RWPE1 (cell line): ENCODE data around the gene PLXND1.
"Not testable (repeated sequence)": the region's sequence is repeated elsewhere in the genome, so short reads cannot be mapped to it uniquely, and the experiment has no call there.

Experiments
- CTCF ChIA-PET: fragments of 350-600 bp; sonication (Branson Sonifier 250); formaldehyde crosslinking; extraction: SDS; loops from one replicate; lab custom pipeline; 2021; lab: Yijun Ruan, JAX
- POLR2A ChIA-PET: fragments of 400-600 bp; formaldehyde crosslinking; extraction: SDS; loops from one replicate; lab custom pipeline; 2020; ENCODE audit warnings: antibody characterized with exemption; ENCODE audit not compliant: low non-redundant PET; lab: Yijun Ruan, JAX
- DNase-seq: peaks from one replicate; pipeline ENCODE4 v3.0.0; 2012; ENCODE audit warnings: low spot score
- H3K27ac ChIP-seq: fragments of 450-650 bp; 2 replicates; pipeline ENCODE4 v1.5.1; 2017
- TF ChIP-seq, protein P1 (sequence below): fragments of 450-650 bp; conservative IDR thresholded peaks from 2 replicates; pipeline ENCODE4 v1.5.1; 2017; ENCODE audit warnings: low read depth, mild to moderate bottlenecking

Gene PLXND1

DNA sequence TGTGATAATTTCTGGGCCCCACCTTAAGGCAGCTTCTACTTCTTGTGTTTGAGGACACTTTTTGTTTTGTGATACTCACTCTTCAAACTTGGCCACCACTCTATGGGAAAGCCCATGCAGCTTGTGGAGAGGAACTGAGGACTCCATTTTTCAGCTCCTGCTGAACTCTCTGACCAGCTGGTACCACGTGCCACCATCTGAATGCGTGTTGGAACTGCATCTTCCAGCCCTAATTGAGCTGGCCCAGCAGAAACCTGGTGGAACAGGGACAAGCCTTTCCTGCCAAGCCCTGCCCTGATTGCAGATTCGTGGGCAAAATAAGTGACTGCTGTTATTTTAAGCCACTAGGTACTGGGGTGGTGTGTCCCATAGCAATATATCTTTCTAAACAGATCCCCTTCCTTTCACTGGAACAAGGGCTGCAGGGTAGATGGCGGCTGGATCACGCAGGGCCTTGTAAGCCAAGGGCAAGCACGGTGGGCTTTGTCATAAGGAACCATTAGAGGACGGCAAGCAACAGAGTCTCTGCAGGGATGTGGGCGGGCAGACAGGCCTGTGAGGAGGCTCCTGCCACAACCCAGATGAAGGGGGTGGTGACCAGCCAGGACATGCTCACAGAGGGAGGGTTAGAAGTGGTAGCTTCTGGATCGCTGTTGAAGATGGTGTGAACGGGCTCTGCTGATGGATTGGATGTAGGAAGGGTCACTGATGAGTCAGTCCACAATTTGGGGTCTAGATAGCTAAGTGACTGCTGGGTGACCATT is 54.0 kb downstream of the PLXND1 start:
- ChIA-PET CTCF (no interaction called here), POLR2A (no interaction called here)
- no peak overlapping the region for H3K27ac ChIP-seq
- DNase-seq = no peak
- TF ChIP-seq, protein P1, sequence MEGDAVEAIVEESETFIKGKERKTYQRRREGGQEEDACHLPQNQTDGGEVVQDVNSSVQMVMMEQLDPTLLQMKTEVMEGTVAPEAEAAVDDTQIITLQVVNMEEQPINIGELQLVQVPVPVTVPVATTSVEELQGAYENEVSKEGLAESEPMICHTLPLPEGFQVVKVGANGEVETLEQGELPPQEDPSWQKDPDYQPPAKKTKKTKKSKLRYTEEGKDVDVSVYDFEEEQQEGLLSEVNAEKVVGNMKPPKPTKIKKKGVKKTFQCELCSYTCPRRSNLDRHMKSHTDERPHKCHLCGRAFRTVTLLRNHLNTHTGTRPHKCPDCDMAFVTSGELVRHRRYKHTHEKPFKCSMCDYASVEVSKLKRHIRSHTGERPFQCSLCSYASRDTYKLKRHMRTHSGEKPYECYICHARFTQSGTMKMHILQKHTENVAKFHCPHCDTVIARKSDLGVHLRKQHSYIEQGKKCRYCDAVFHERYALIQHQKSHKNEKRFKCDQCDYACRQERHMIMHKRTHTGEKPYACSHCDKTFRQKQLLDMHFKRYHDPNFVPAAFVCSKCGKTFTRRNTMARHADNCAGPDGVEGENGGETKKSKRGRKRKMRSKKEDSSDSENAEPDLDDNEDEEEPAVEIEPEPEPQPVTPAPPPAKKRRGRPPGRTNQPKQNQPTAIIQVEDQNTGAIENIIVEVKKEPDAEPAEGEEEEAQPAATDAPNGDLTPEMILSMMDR = no peak

DNA sequence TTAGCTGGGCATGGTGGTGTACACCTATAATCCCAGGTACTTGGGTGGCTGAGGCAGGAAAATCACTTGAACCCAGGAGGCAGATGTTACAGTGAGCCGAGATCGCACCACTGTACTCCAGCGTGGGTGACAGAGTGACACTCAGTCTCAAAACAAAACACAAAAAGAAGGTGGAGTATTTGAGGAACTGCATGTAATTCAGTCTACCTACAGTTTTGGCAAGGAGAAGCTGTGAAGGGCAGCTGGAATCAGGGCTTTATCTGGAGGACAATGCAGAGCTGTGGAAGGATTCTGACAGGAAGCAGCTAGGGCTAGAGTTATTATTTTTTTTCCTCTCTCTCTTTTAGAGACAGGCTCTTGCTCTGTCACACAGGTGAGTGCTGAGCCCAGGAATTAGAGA is 56.7 kb downstream of the PLXND1 start:
- DNase-seq = no peak
- POLR2A ChIA-PET = no interaction called here
- CTCF ChIA-PET = interaction anchor here (0.6 kb wide), 1 partner anchor 17 kb away, joined by 3 read pairs; no protein-coding TSS in a partner anchor
- TF ChIP-seq, protein P1 = no peak
- H3K27ac ChIP-seq = no peak overlapping the region

DNA sequence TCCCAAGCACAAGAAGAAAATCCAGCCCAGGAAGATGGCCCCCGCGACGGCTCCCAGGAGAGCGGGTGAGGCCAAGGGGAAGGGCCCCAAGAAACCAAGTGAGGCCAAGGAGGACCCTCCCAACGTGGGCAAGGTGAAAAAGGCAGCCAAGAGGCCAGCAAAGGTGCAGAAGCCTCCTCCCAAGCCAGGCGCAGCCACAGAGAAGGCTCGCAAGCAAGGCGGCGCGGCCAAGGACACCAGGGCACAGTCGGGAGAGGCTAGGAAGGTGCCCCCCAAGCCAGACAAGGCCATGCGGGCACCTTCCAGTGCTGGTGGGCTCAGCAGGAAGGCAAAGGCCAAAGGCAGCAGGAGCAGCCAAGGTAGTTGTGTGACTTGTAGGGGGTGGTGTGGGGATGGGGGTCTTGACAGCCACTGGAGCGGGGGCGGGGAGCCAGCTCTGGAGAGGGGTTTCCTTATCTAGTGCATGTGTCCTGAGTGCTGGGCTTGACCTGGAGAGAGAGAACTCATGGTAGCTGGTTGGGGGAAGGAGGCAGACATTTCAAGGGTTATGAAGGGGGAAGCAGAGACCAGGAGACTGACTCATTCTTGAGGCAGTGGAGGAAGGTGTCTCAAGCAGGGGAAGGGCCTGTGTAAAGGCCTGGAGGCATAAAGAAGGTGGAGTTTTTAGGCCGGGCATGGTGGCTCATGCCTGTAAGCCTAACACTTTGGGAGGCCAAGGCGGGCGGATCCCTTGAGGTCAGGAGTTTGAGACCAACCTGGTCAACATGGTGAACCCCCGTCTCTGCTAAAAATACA is 57.3 kb downstream of the PLXND1 start:
- TF ChIP-seq, protein P1 = no peak
- ChIA-PET CTCF (interaction anchor here (0.6 kb wide), 1 partner anchor 16 kb away, joined by 3 read pairs; no protein-coding TSS in a partner anchor), POLR2A (no interaction called here)
- DNase-seq = peak; percentile 60
- H3K27ac ChIP-seq = no peak overlapping the region

DNA sequence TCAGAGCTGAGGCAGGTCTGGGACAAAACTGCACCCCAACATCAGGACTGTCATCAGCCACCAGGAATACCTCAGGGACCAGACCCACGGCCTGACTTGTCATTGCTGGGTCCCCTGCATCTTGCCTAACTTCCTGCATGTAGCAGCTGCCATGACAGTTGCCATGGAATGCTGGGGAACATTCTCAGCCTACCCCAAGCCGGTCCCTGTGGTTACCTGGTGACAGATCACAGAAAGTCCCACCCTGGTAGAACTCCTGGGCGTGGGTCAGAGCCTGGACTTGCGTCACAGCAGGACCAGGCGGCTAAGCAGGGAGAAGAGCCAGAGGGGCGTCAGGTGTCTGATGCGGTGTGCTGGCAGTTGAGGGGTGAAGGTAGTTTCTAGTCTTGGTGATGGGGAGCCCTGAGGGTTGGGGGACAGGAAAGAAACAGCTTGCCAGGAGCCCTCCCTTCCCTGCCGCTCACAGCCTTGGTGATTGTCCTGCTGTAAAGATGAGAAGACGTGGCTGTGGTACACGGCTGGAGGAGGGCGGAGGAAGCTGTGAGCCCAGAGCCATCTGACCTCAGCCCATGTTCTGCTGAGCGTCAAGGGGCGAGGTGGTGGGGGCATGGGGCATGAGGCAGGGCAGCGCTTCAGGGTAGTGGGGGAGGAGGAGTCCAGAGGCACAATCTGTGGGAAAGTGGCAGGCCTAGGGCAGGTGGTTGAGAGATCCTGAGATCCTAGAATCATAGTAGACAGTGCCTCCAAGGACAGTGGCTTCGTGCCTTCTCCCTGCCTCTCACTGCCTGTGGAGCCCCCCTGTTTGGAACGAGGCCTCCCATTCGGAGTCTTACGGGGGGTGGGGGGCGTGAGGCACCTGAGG is 58.1 kb downstream of the PLXND1 start:
- POLR2A ChIA-PET = no interaction called here
- no peak for DNase-seq
- TF ChIP-seq, protein P1 = no peak
- no peak overlapping the region for H3K27ac ChIP-seq
- CTCF ChIA-PET = no interaction called here

DNA sequence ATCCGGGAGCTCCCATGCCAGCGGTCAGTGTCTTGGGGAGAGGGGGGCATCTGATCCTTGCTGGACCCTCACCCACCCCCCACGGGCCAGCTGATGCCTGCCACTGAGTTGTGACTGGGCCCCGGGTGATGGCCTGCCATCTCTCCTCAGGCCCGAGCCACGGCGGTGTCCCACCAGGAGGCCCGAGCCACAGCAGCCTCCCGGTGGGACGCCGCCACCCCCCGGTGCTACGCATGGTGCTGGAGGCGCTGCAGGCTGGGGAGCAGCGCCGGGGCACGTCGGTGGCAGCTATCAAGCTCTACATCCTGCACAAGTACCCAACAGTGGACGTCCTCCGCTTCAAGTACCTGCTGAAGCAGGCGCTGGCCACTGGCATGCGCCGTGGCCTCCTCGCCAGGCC is 59.2 kb downstream of the PLXND1 start:
- ChIA-PET CTCF (no interaction called here), POLR2A (no interaction called here)
- TF ChIP-seq, protein P1 = no peak
- H3K27ac ChIP-seq = no peak overlapping the region
- no peak for DNase-seq

DNA sequence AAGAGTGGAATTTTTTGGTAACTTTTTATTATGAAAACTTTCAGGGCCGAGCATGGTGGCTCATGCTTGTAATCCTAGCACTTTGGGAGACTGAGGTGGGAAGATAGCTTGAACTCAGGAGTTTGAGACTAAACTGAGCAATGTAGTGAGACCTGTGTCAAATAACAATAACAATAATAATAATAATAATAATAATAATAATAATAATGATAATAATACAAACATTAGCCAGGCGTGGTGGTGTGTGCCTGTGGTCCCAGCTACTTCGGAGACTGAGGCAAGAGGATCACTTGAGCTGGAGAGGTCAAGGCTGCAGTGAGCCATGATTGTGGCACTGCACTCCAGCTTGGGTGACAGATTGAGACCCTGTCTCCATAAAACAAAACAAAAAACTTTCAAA is 60.5 kb downstream of the PLXND1 start:
- POLR2A ChIA-PET, CTCF ChIA-PET, DNase-seq: not testable (repeated sequence)

More for the DNA sequence above, 60.5 kb downstream of the PLXND1 start:
- not testable (repeated sequence) for H3K27ac ChIP-seq
